ENCODE data around the gene ALKBH7. TPM values are rescaled to one million over a fixed set of nuclear protein-coding genes. Genes with fewer than 3 reads are reported as not detected.
A peak's percentile ranks its signal among the peaks of the same experiment; 100 is the strongest.

ALKBH7 gene
- total RNA-seq, 4 donors from 2014 or later: 55.2 to 109 (median 71.8) TPM

GRCh38 chr19:6387372-6387771, 14.8 kb downstream of the ALKBH7 start:
- Histone ChIP-seq H3K4me1 (peaks cover 6 to 26% (median 16%) of the 10 kb centered on the region in 4 donors), H3K36me3 (peaks cover 57 to 94% (median 83%) of the 10 kb centered on the region in 4 donors), H3K4me3 (no peak overlapping the region), H3K27ac (replicated peaks in 1 of 4) (no peak overlapping the region), H3K9me3 (no peaks in the 10 kb centered on the region), H3K27me3 (no peaks in the 10 kb centered on the region)
- TF ChIP-seq, protein P1, sequence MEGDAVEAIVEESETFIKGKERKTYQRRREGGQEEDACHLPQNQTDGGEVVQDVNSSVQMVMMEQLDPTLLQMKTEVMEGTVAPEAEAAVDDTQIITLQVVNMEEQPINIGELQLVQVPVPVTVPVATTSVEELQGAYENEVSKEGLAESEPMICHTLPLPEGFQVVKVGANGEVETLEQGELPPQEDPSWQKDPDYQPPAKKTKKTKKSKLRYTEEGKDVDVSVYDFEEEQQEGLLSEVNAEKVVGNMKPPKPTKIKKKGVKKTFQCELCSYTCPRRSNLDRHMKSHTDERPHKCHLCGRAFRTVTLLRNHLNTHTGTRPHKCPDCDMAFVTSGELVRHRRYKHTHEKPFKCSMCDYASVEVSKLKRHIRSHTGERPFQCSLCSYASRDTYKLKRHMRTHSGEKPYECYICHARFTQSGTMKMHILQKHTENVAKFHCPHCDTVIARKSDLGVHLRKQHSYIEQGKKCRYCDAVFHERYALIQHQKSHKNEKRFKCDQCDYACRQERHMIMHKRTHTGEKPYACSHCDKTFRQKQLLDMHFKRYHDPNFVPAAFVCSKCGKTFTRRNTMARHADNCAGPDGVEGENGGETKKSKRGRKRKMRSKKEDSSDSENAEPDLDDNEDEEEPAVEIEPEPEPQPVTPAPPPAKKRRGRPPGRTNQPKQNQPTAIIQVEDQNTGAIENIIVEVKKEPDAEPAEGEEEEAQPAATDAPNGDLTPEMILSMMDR (IDR thresholded peaks at IDR 0.05): no peak
- no peak for DNase-seq (ENCODE audit: extremely low spot score)
- intact Hi-C loops (cut with DNase I): no loop called here
- 84% methylated on average over 14 of the region's 19 CpGs for WGBS

DNA sequence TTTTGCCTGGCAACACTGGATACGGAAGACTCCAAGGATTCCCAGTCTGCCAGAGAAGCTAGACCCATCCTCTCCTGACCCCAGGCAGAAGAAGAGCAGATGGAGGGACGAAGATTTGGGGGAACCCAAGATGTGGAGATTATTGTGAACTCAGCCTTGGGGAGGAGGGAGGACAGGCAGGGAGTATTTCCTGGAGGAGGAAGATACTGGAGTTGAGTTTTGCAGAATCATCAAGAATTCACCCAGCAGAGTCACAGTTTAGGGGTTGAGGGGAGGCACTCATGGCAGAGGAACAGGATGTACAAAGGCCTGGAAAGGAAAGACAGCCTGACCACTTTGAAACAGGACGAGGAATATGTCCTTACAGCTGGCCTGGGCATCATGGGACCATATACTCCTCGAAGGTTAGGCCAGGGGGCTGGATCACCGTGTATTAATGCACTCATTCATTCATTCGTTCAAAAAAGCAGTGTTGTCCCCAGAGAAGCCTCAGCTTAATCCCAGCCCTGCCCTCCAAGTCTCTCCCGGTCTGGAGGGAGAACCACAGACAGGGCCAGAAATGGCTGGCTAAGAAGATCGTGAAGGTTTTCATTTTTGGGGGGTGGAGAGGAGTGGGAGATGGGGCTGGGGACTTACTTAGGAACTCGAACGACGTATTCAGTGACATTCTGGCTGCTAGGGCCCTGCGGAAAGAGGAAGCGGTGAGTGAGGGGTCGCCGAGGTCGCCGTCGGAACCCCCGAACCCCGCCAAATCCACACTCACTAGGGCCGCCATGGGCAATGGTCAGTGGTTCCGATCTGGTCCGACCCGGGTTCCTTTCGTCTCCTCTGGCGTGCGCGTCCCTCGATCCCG, 19.9 kb downstream of the ALKBH7 start:
- 8% methylated on average over 28 of the region's 30 CpGs for WGBS
- H3K9me3 ChIP-seq: no peaks in the 10 kb centered on the region
- H3K27ac ChIP-seq (replicated peaks in 1 of 4): peak overlapping the region; percentile 92 to 95 (median 94)
- peaks cover 9 to 35% (median 26%) of the 10 kb centered on the region in 4 donors for H3K4me1 ChIP-seq
- H3K36me3 ChIP-seq: peaks cover 19 to 43% (median 33%) of the 10 kb centered on the region in 4 donors
- H3K27me3 ChIP-seq: no peaks in the 10 kb centered on the region
- no peak for DNase-seq (ENCODE audit: extremely low spot score)
- intact Hi-C loops (cut with DNase I): no loop called here
- TF ChIP-seq EP300 (IDR thresholded peaks at IDR 0.05) (no peak), POLR2AphosphoS5 (IDR thresholded peaks at IDR 0.05) (no peak), POLR2A (IDR thresholded peaks at IDR 0.05; ENCODE audit: low read depth) (no peak)
- TF ChIP-seq, protein P1 (IDR thresholded peaks at IDR 0.05): no peak
- peak overlapping the region; percentile 76 to 93 (median 76) for H3K4me3 ChIP-seq

DNA sequence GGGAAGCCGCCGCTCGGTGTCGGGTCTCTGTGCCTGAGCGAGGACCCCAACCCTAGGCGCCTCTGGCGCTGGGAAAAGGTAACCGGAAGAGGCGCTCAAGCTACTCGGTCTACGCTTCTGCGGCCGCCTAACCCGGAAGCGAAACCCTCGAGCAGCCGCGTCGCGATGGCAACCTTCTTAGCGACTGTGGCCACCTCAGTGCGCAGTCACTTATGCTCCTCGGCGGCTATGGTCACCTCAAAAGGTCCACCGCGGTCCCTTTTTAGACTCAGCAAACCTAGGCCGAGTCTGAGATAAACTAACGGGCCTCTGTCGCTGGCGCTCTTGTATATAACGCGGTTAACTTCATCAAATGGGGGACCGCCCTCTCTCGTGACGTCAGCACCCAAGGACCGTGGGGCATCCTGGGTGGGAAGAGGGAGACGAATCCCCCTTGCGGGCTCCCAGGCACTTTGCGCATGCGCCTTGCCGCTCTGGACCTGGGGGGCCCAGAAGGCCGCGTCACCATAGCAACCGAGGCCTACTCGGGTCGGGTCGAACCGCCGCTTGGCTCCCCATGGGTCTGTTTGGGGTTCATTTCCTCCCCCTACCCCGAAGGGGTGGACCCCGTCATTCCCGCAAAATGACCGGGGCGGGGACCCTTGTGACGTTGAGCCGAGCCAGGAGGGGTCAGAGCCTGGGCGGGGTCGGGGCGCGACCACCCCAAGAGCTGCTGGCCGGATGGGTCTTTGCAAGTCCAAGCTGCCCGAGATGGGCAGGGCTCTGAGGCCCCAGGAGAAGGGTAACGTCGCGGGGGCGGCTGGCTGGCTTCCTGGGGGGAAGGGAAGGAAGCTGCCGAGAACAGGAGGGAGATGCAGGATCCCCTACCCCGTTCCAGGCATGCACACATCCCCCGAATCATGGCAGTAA, 20.7 kb downstream of the ALKBH7 start, which contains the start of gene GTF2F1:
TSS of gene GTF2F1 (minus strand) at position 91 of the 909 bp plus-strand sequence. CDS start 169 bp downstream, outside the sequence.
- DNase-seq (ENCODE audit: extremely low spot score): peak; percentile 98
- Histone ChIP-seq H3K4me3 (peak within 1 kb of the TSS; percentile 76 to 93 (median 76)), H3K27ac (replicated peaks in 1 of 4) (peak within 1 kb of the TSS; percentile 92 to 95 (median 94)), H3K9me3 (no peaks in the 10 kb centered on the region), H3K27me3 (no peaks in the 10 kb centered on the region), H3K36me3 (peaks cover 17 to 34% (median 24%) of the 10 kb centered on the region in 4 donors), H3K4me1 (peaks cover 9 to 35% (median 26%) of the 10 kb centered on the region in 4 donors)
- TF ChIP-seq, protein P1 (IDR thresholded peaks at IDR 0.05): peak in 2 of 3 experiments; percentile 14 to 26
- no peak for TF ChIP-seq POLR2A (IDR thresholded peaks at IDR 0.05; ENCODE audit: low read depth)
- peak; percentile 60 to 62 for TF ChIP-seq POLR2AphosphoS5 (IDR thresholded peaks at IDR 0.05)
- intact Hi-C loops (cut with DNase I): no loop called here
- WGBS: 0% methylated on average over 9 of the region's 69 CpGs

DNA sequence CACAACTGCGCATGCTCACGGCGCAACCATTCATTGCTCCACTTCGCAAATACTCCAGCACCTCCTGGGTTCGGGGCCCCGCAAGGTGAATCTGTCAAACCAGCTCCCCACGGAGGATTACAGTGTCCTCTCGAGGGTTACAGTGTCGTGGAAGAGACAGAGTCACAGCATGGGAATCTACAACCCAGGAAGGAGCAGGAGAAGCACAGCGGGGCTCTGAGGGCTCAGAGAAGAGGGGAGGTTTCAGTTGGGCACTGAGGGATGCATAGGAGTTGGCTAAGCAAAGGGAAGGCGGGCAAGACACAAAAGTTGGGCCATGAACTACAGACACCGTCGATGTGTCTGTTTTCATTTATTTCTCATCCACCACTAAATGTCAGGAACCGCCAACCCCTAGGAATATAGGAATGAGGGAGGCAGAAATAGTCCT, 21.4 kb downstream of the ALKBH7 start:
- Histone ChIP-seq H3K27ac (replicated peaks in 1 of 4) (peak overlapping the region; percentile 92 to 95 (median 94)), H3K4me3 (peak overlapping the region; percentile 76 to 93 (median 76)), H3K27me3 (no peaks in the 10 kb centered on the region), H3K9me3 (no peaks in the 10 kb centered on the region), H3K4me1 (peaks cover 9 to 35% (median 26%) of the 10 kb centered on the region in 4 donors), H3K36me3 (peaks cover 10 to 27% (median 18%) of the 10 kb centered on the region in 4 donors)
- TF ChIP-seq EP300 (IDR thresholded peaks at IDR 0.05) (no peak), POLR2AphosphoS5 (IDR thresholded peaks at IDR 0.05) (peak in 1 of 2 donors; percentile 6)
- intact Hi-C loops (cut with DNase I): no loop called here
- WGBS: 38% methylated on average over 9 of the region's 14 CpGs
- no peak for DNase-seq (ENCODE audit: extremely low spot score)
